Dendritic cell treated with granulocyte-macrophage colony-stimulating factor and Interleukin-4, amounts not matched to agents 40 ng/mL and 50 ng/mL, for 4 days (primary cell): ENCODE data around the gene CDK12.
A peak's percentile ranks its signal among the peaks of the same experiment; 100 is the strongest.
"Not testable (repeated sequence)": the region's sequence is repeated elsewhere in the genome, so short reads cannot be mapped to it uniquely, and the experiment has no call there.

Experiments
- H3K27ac Mint-ChIP-seq: one replicate; pipeline ENCODE4 v1.8.0; 2022; ENCODE audit warnings: mild to moderate bottlenecking, mixed read lengths
- H3K27me3 Mint-ChIP-seq: one replicate; pipeline ENCODE4 v1.8.0; 2022; ENCODE audit warnings: mild to moderate bottlenecking, mixed read lengths
- H3K36me3 Mint-ChIP-seq: one replicate; pipeline ENCODE4 v1.8.0; 2022; ENCODE audit warnings: low read depth, mixed read lengths
- H3K4me1 Mint-ChIP-seq: one replicate; pipeline ENCODE4 v1.8.0; 2022; ENCODE audit warnings: low read depth, mixed read lengths
- H3K4me3 Mint-ChIP-seq: one replicate; pipeline ENCODE4 v1.8.0; 2022; ENCODE audit warnings: mild to moderate bottlenecking, moderate library complexity, mixed read lengths
- H3K9me3 Mint-ChIP-seq: one replicate; pipeline ENCODE4 v1.8.0; 2022; ENCODE audit warnings: mixed read lengths
- intact Hi-C: fragments of 100-400 bp; cut with micrococcal nuclease; formaldehyde crosslinking; loops from one replicate; pipeline ENCODE4 v1.15.0; 2022

CDK12 gene

GRCh38 chr17:39461113-39461925, at the start of gene CDK12:
TSS of gene CDK12 (plus strand) at chr17:39461486. CDS start at chr17:39462072, 586 bp downstream.
- intact Hi-C loops = loop anchor here (1.0 kb wide), 1 partner anchor 10 kb away; the partner anchor contains the start of gene MED1
- peak within 1 kb of the TSS; percentile 98 for H3K27ac Mint-ChIP-seq
- peaks cover 23% of the 10 kb centered on the region for H3K4me1 Mint-ChIP-seq
- no peaks in the 10 kb centered on the region for H3K9me3 Mint-ChIP-seq
- H3K4me3 Mint-ChIP-seq = peak within 1 kb of the TSS; percentile 87
- no peaks in the 10 kb centered on the region for H3K27me3 Mint-ChIP-seq
- H3K36me3 Mint-ChIP-seq = peaks cover 40% of the 10 kb centered on the region

DNA sequence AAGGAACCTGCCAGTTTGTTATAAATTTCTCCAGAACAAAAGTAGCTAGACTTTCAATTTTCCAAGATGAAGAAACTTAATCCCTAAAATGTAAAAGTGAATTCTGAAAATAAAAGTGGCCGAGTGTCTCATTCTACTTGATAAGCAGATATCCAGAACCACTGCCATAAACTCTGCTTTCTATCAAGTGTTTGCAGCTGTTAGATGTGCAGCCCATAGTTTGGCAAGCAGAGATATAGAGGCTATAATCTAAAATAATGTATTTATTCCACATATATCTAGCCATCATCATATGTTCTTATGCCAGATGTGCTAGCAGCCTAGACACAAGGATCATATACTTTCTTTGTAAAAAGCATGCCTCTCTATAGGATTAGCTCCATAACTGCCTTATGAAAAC, 45.1 kb upstream of the CDK12 start:
- intact Hi-C loops = no loop called here
- H3K27me3 Mint-ChIP-seq = no peaks in the 10 kb centered on the region
- no peak overlapping the region for H3K4me3 Mint-ChIP-seq
- H3K4me1 Mint-ChIP-seq = no peaks in the 10 kb centered on the region
- H3K36me3 Mint-ChIP-seq = peaks cover 95% of the 10 kb centered on the region
- H3K27ac Mint-ChIP-seq = no peak overlapping the region
- H3K9me3 Mint-ChIP-seq = no peaks in the 10 kb centered on the region

DNA sequence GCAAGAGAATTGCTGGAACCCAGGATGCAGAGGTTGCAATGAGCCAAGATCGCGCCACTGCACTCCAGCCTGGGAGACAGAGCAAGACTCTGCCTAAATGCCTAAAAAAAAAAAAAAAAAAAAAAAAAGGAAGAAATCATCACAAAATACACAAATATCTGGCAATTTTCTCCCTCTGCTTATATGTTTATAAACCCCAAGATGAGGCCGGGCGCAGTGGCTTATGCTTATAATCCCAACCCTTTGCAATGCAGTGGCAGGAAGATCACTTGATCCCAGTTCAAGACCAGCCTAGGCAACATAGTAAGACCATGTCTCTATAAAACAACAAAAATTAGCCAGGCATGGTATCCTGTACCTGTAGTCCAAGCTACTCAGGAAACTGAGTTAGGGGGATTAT, 31.7 kb upstream of the CDK12 start:
- intact Hi-C loops = loop anchor here (10.0 kb wide), 1 partner anchor 85 kb away; no protein-coding TSS in a partner anchor
- no peaks in the 10 kb centered on the region for H3K27me3 Mint-ChIP-seq
- no peak overlapping the region for H3K27ac Mint-ChIP-seq
- no peaks in the 10 kb centered on the region for H3K4me1 Mint-ChIP-seq
- peaks cover 98% of the 10 kb centered on the region for H3K36me3 Mint-ChIP-seq
- no peaks in the 10 kb centered on the region for H3K9me3 Mint-ChIP-seq
- H3K4me3 Mint-ChIP-seq = no peak overlapping the region

DNA sequence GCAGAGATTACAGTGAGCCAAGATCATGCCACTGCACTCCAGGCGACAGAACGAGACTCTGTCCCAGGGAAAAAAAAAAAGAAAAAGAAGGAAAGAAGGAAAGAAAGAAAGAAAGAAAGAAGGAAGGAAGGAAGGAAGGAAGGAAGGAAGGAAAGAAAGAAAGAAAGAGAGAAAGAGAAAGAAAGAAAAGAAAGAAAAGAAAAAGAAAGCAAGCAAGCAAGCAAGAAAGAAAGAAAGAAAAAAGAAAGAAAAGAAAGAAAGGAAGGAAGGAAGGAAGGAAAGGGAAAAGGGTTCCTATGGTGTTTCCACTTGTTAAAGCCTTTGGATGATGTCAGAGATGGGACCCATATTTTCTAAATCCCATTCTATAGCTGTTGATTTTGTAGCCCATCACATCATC, 21.4 kb upstream of the CDK12 start:
- peaks cover 100% of the 10 kb centered on the region for H3K36me3 Mint-ChIP-seq
- H3K27me3 Mint-ChIP-seq, H3K27ac Mint-ChIP-seq, H3K9me3 Mint-ChIP-seq, H3K4me3 Mint-ChIP-seq, intact Hi-C loops, H3K4me1 Mint-ChIP-seq: not testable (repeated sequence)

GRCh38 chr17:39443326-39443725, 18.0 kb upstream of the CDK12 start:
- no peak overlapping the region for H3K27ac Mint-ChIP-seq
- H3K9me3 Mint-ChIP-seq = no peaks in the 10 kb centered on the region
- no peak overlapping the region for H3K4me3 Mint-ChIP-seq
- H3K4me1 Mint-ChIP-seq = no peaks in the 10 kb centered on the region
- no peaks in the 10 kb centered on the region for H3K27me3 Mint-ChIP-seq
- intact Hi-C loops = no loop called here
- peaks cover 99% of the 10 kb centered on the region for H3K36me3 Mint-ChIP-seq

GRCh38 chr17:39447561-39447960, 13.7 kb upstream of the CDK12 start:
- H3K4me3 Mint-ChIP-seq = no peak overlapping the region
- intact Hi-C loops = no loop called here
- H3K36me3 Mint-ChIP-seq = peaks cover 66% of the 10 kb centered on the region
- peaks cover 10% of the 10 kb centered on the region for H3K4me1 Mint-ChIP-seq
- no peaks in the 10 kb centered on the region for H3K9me3 Mint-ChIP-seq
- H3K27ac Mint-ChIP-seq = no peak overlapping the region
- no peaks in the 10 kb centered on the region for H3K27me3 Mint-ChIP-seq

DNA sequence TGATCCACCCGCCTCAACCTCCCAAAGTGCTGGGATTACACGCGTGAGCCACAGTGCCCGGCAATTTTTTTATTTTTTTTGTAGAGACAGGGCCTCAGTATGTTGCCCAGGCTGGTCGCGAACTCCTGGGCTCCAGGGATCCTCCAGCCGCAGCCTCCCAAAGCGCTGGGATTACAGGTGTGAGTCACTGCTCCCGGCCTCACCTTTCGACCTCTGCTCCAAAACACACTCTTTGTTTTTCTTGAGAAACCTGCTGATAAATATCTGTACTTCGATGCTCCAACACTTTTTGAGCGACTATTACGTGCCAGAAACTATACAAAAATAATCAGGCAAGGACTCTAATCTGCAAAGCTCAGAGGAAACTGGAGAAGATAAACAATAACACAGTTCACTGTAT, 11.2 kb upstream of the CDK12 start:
- Mint-ChIP-seq H3K4me3 (peak overlapping the region; percentile 93), H3K27ac (no peak overlapping the region), H3K4me1 (peaks cover 10% of the 10 kb centered on the region), H3K9me3 (no peaks in the 10 kb centered on the region), H3K27me3 (no peaks in the 10 kb centered on the region), H3K36me3 (peaks cover 42% of the 10 kb centered on the region)
- intact Hi-C loops = no loop called here

DNA sequence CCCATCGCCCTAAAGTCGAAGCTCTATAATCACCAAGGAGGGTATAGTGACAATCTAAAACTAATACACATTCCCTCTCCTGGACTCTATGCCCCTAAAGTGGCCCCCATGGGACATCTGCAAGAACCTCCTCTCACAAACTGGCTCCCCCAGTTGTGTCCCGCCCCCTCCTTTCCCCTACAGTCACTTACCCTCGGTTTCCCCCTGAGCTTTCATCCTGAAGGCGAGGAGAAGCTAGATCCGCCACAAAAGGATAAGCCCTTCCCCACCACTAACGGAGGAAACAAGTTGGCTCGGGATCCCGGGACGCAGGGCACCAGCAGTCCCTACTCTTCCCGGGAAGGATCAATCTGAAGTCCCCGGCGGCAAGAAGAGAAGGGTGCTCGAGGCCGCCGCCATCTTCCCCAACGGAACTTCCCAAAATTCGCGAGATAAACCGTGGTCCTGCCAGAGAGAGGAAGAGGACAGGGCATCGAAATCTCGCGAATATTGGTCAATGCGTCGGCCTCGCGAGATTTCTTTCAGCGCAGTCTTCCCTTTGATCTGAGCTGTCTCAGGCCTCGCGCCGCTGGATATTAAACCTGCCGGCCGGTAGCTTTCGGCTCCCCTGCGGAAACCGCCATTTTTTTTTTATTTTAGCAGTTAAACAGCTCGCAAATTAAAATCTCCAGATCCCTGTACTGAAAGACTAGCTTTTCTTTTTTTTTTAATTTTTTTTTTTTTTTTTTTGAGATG, 10.3 kb upstream of the CDK12 start, which contains the start of gene MED1:
Gene MED1 (minus strand): TSS at position 417 of the 735 bp plus-strand sequence. CDS start 201 bp downstream, at position 216.
- H3K4me3 Mint-ChIP-seq = peak within 1 kb of the TSS; percentile 93
- intact Hi-C loops = loop anchor here (1.0 kb wide), 1 partner anchor 10 kb away; the partner anchor contains the start of gene CDK12
- no peaks in the 10 kb centered on the region for H3K27me3 Mint-ChIP-seq
- H3K36me3 Mint-ChIP-seq = peaks cover 32% of the 10 kb centered on the region
- H3K4me1 Mint-ChIP-seq = peaks cover 10% of the 10 kb centered on the region
- H3K9me3 Mint-ChIP-seq = no peaks in the 10 kb centered on the region
- peak within 1 kb of the TSS; percentile 95 for H3K27ac Mint-ChIP-seq

DNA sequence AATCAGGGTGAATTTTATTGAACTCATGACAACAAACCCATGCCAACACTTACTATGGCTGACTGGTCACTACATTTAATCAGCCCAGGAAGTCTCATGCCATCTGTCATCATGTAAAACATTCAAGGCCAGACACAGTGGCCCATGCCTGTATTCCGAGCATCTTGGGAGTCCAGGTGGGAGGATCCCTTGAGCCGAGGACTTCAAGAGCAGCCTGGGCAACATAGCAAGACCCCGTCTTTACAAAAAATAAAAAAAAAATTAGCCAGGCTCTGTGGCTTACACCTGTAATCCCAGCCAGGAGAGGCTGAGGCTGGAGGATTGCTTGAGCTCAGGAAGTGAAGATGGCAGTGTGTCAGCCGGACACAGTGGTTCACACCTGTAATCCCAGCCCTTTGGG, 5.4 kb upstream of the CDK12 start:
- Mint-ChIP-seq H3K27me3 (no peaks in the 10 kb centered on the region), H3K4me1 (no peaks in the 10 kb centered on the region), H3K27ac (no peak overlapping the region), H3K4me3 (no peak overlapping the region), H3K36me3 (peaks cover 3% of the 10 kb centered on the region), H3K9me3 (no peaks in the 10 kb centered on the region)
- intact Hi-C loops = no loop called here

GRCh38 chr17:39461926-39462569, 762 bp downstream of the CDK12 start:
- Mint-ChIP-seq H3K9me3 (no peaks in the 10 kb centered on the region), H3K4me3 (peak overlapping the region; percentile 87), H3K4me1 (peaks cover 23% of the 10 kb centered on the region), H3K27me3 (no peaks in the 10 kb centered on the region), H3K36me3 (peaks cover 43% of the 10 kb centered on the region), H3K27ac (peak overlapping the region; percentile 98)
- intact Hi-C loops = loop anchor here (1.0 kb wide), 1 partner anchor 11 kb away; the partner anchor contains the start of gene MED1

- Mint-ChIP-seq H3K4me1 (peaks cover 23% of the 10 kb centered on the region), H3K4me3 (peak overlapping the region; percentile 87), H3K27me3 (no peaks in the 10 kb centered on the region), H3K27ac (peak overlapping the region; percentile 98), H3K9me3 (no peaks in the 10 kb centered on the region), H3K36me3 (peaks cover 50% of the 10 kb centered on the region)
- intact Hi-C loops = no loop called here
Measured at GRCh38 chr17:39462631-39463375, 1.5 kb downstream of the CDK12 start.

DNA sequence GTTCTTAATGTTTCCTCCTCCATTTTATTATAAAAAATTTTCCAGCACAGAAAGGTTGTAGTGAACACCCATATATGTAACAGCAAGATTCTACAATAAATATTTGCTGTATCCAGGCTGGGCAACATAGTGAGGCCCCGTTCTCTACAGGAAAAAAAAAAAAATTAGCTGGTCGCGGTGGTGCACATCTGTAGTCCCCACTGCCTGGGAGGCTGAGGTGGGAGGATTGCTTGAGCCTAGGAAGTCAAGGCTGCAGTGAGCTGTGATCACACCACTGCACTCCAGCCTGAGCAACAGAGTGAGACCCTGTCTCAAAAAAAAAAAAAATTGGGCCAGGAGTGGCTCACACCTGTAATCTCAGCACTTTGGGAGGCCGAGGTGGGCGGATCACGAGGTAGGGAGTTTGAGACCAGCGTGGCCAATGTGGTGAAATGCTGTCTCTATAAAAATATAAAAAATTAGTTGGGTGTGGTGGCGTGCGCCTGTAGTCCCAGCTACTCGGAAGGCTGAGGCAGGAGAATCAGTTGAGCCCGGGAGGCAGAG, 3.4 kb downstream of the CDK12 start:
- H3K27ac Mint-ChIP-seq, intact Hi-C loops, H3K27me3 Mint-ChIP-seq, H3K9me3 Mint-ChIP-seq: not testable (repeated sequence)
- H3K4me1 Mint-ChIP-seq = peaks cover 23% of the 10 kb centered on the region
- H3K4me3 Mint-ChIP-seq = peak overlapping the region; percentile 87
- H3K36me3 Mint-ChIP-seq = peaks cover 64% of the 10 kb centered on the region

GRCh38 chr17:39468610-39469009, 7.3 kb downstream of the CDK12 start:
- H3K27me3 Mint-ChIP-seq, H3K27ac Mint-ChIP-seq, intact Hi-C loops, H3K9me3 Mint-ChIP-seq, H3K4me3 Mint-ChIP-seq: not testable (repeated sequence)
- Mint-ChIP-seq H3K36me3 (peaks cover 78% of the 10 kb centered on the region), H3K4me1 (peaks cover 21% of the 10 kb centered on the region)
